SK-N-SH treated with all-trans-retinoic acid at 6 μM for 48 hours (cell line): Measurements from ENCODE around the gene REPIN1.

Source experiments
- ATAC-seq: fragments of 200-7000 bp; cut with Tn5 transposase; 3 replicates; pipeline ENCODE4 v1.9.1; 2020; ENCODE audit warnings: mild to moderate bottlenecking, moderate library complexity
- BACH2 ChIP-seq: fragments of 250-450 bp; sonication (Bioruptor Pico); IDR thresholded peaks from 2 replicates; pipeline ENCODE4 v1.9.0; 2021; ENCODE audit warnings: mild to moderate bottlenecking, borderline replicate concordance
- CSDC2 ChIP-seq: fragments of 250-450 bp; sonication (Bioruptor Pico); IDR thresholded peaks from 2 replicates; pipeline ENCODE4 v1.5.0; 2020; ENCODE audit warnings: mild to moderate bottlenecking, moderate library complexity
- CSRNP3 ChIP-seq: fragments of 250-450 bp; sonication (Bioruptor Pico); IDR thresholded peaks from 2 replicates; pipeline ENCODE4 v1.5.1; 2021; ENCODE audit warnings: mild to moderate bottlenecking, moderate library complexity
- ESRRG ChIP-seq: fragments of 250-450 bp; sonication (Bioruptor Pico); IDR thresholded peaks from 2 replicates; pipeline ENCODE4 v1.6.1; 2021; ENCODE audit warnings: mild to moderate bottlenecking
- GLIS3 ChIP-seq: fragments of 250-450 bp; sonication (Bioruptor Pico); IDR thresholded peaks from 2 replicates; pipeline ENCODE4 v1.5.0; 2020; ENCODE audit warnings: mild to moderate bottlenecking, moderate library complexity
- ISL1 ChIP-seq: fragments of 250-450 bp; sonication (Bioruptor Pico); IDR thresholded peaks from 2 replicates; pipeline ENCODE4 v2.1.2; 2022; ENCODE audit warnings: mild to moderate bottlenecking, moderate library complexity
- OSR1 ChIP-seq: fragments of 250-450 bp; sonication (Bioruptor Pico); IDR thresholded peaks from 2 replicates; pipeline ENCODE4 v1.8.0; 2022; ENCODE audit warnings: moderate library complexity, mild to moderate bottlenecking, inconsistent platforms
- PATZ1 ChIP-seq: fragments of 250-450 bp; sonication (Bioruptor Pico); IDR thresholded peaks from 2 replicates; pipeline ENCODE4 v1.8.0; 2020; ENCODE audit warnings: mild to moderate bottlenecking, moderate library complexity, borderline replicate concordance
- POU6F1 ChIP-seq: fragments of 250-450 bp; sonication (Bioruptor Pico); IDR thresholded peaks from 2 replicates; pipeline ENCODE4 v1.8.0; 2021; ENCODE audit warnings: low read depth, mild to moderate bottlenecking, moderate library complexity, borderline replicate concordance
- PPARA ChIP-seq: fragments of 250-450 bp; sonication (Bioruptor Pico); IDR thresholded peaks from 2 replicates; pipeline ENCODE4 v1.5.0; 2020; ENCODE audit warnings: mild to moderate bottlenecking, borderline replicate concordance
- RARB ChIP-seq: fragments of 250-450 bp; sonication (Bioruptor Pico); IDR thresholded peaks from 2 replicates; pipeline ENCODE4 v1.8.0; 2021; ENCODE audit warnings: mild to moderate bottlenecking, moderate library complexity
- SNAI2 ChIP-seq: fragments of 250-450 bp; sonication (Bioruptor Pico); IDR thresholded peaks from 2 replicates; pipeline ENCODE4 v1.5.0; 2020; ENCODE audit warnings: mild to moderate bottlenecking, moderate library complexity
- TCF4 ChIP-seq: fragments of 250-450 bp; sonication (Bioruptor Pico); IDR thresholded peaks from 2 replicates; pipeline ENCODE4 v1.8.0; 2021; ENCODE audit warnings: mild to moderate bottlenecking, moderate library complexity, borderline replicate concordance
- TOX ChIP-seq: fragments of 250-450 bp; sonication (Bioruptor Pico); IDR thresholded peaks from 2 replicates; pipeline ENCODE4 v1.8.0; 2021; ENCODE audit warnings: mild to moderate bottlenecking, moderate library complexity, borderline replicate concordance
- TSHZ2 ChIP-seq: fragments of 250-450 bp; sonication (Bioruptor Pico); IDR thresholded peaks from 2 replicates; pipeline ENCODE4 v1.5.0; 2020; ENCODE audit warnings: mild to moderate bottlenecking, moderate library complexity
- ZC3H10 ChIP-seq: fragments of 250-450 bp; sonication (Bioruptor Pico); IDR thresholded peaks from 2 replicates; pipeline ENCODE4 v1.5.1; 2021; ENCODE audit warnings: mild to moderate bottlenecking, moderate library complexity
- ZFP3 ChIP-seq: fragments of 250-450 bp; sonication (Bioruptor Pico); IDR thresholded peaks from 2 replicates; pipeline ENCODE4 v1.5.0; 2020; ENCODE audit warnings: mild to moderate bottlenecking, moderate library complexity
- ZFP30 ChIP-seq: fragments of 450-650 bp; formaldehyde crosslinking; IDR thresholded peaks from 2 replicates; pipeline ENCODE4 v1.5.0; 2022; ENCODE audit warnings: mild to moderate bottlenecking, moderate library complexity
- ZNF565 ChIP-seq: fragments of 450-650 bp; formaldehyde crosslinking; conservative IDR thresholded peaks from 2 replicates; pipeline ENCODE4 v1.5.0; 2020; ENCODE audit warnings: low read depth, mild to moderate bottlenecking, moderate library complexity
- ZNF70 ChIP-seq: fragments of 450-650 bp; formaldehyde crosslinking; IDR thresholded peaks from 2 replicates; pipeline ENCODE4 v1.5.0; 2020; ENCODE audit warnings: mild to moderate bottlenecking, moderate library complexity
- ZNF8 ChIP-seq: fragments of 450-650 bp; formaldehyde crosslinking; IDR thresholded peaks from 2 replicates; pipeline ENCODE4 v1.5.0; 2020; ENCODE audit warnings: mild to moderate bottlenecking, moderate library complexity

Gene REPIN1

GRCh38 chr7:150356265-150356897, 12.2 kb upstream of the REPIN1 start:
- TF ChIP-seq BACH2 (CRISPR knock-in tag): no peak
- no peak for TF ChIP-seq OSR1 (CRISPR knock-in tag)
- no peak for TF ChIP-seq GLIS3 (CRISPR knock-in tag)
- TF ChIP-seq PATZ1: no peak
- TF ChIP-seq ZC3H10 (CRISPR knock-in tag): no peak
- no peak for TF ChIP-seq TCF4 (CRISPR knock-in tag)
- no peak for TF ChIP-seq ZNF8 (CRISPR knock-in tag)
- TF ChIP-seq RARB: no peak
- no peak for TF ChIP-seq CSRNP3 (CRISPR knock-in tag)
- no peak for TF ChIP-seq POU6F1 (CRISPR knock-in tag)
- no peak for TF ChIP-seq CSDC2 (CRISPR knock-in tag)
- no peak for TF ChIP-seq PPARA
- no peak for TF ChIP-seq ZNF70 (CRISPR knock-in tag)
- no peak for TF ChIP-seq ZFP3 (CRISPR knock-in tag)
- TF ChIP-seq ISL1: no peak
- TF ChIP-seq TOX (CRISPR knock-in tag): no peak
- no peak for TF ChIP-seq ZNF565 (CRISPR knock-in tag)
- no peak for TF ChIP-seq SNAI2 (CRISPR knock-in tag)
- TF ChIP-seq, all 23 proteins: peak for 0
- ATAC-seq: peak; percentile 71

GRCh38 chr7:150357270-150357669, 11.4 kb upstream of the REPIN1 start:
- TF ChIP-seq OSR1 (CRISPR knock-in tag) (no peak), ISL1 (no peak), ZNF8 (CRISPR knock-in tag) (no peak), CSRNP3 (CRISPR knock-in tag) (no peak), ZFP3 (CRISPR knock-in tag) (no peak), ESRRG (no peak), CSDC2 (CRISPR knock-in tag) (no peak), ZFP30 (CRISPR knock-in tag) (no peak), BACH2 (CRISPR knock-in tag) (no peak), PPARA (no peak), PATZ1 (no peak)
- no peak for ATAC-seq

GRCh38 chr7:150357771-150358427, 10.7 kb upstream of the REPIN1 start:
- ATAC-seq: no peak
- TF ChIP-seq CSDC2 (CRISPR knock-in tag) (no peak), ESRRG (no peak), SNAI2 (CRISPR knock-in tag) (no peak), RARB (no peak), TSHZ2 (CRISPR knock-in tag) (no peak)
